K562 (cell line): ENCODE results near the gene LAPTM5. TPM values are rescaled to one million over a fixed set of nuclear protein-coding genes. Genes with fewer than 3 reads are reported as not detected.

ENCODE experiments used
- ASH1L ChIP-seq: fragments of 450-650 bp; IDR thresholded peaks from 2 replicates; pipeline ENCODE4 v1.6.1; 2018; ENCODE audit warnings: borderline replicate concordance, mild to moderate bottlenecking, low read depth; ENCODE audit not compliant: partially characterized antibody
- CBX3 ChIP-seq, 2 experiments: IDR thresholded peaks; 1 replicate in 1 of 2; 2 replicates in 1 of 2; pipeline ENCODE4 v1.6.1; 2012; ENCODE audit warnings: inconsistent platforms in 2 of 2, low read length in 2 of 2, borderline replicate concordance in 1 of 2, control low read depth in 1 of 2
- CC2D1A ChIP-seq: fragments of 450-650 bp; IDR thresholded peaks from 2 replicates; pipeline ENCODE4 v1.6.1; 2017; ENCODE audit warnings: mild to moderate bottlenecking
- FOXA3 ChIP-seq, 2 experiments: fragments of 450-650 bp in 1 of 2; sonication (generic) in 1 of 2; formaldehyde crosslinking; IDR thresholded peaks in 1 of 2; conservative IDR thresholded peaks in 1 of 2; 2 replicates each; pipeline versions ENCODE4 v1.4.0 to v1.8.0; 2020 to 2022; ENCODE audit warnings: mild to moderate bottlenecking in 2 of 2, missing genetic modification reagents in 1 of 2
- HCFC1 ChIP-seq: IDR thresholded peaks from 2 replicates; pipeline ENCODE4 v1.6.1; 2012; ENCODE audit warnings: low read depth, low read length, improper control_type of control experiment
- HNRNPL ChIP-seq: fragments of 200-400 bp; formaldehyde crosslinking; IDR thresholded peaks from 2 replicates; pipeline ENCODE4 v1.6.1; 2017; ENCODE audit warnings: low read depth, mild to moderate bottlenecking, low read length
- NCOA1 ChIP-seq: fragments of 450-650 bp; IDR thresholded peaks from 2 replicates; pipeline ENCODE4 v1.6.1; 2016; ENCODE audit warnings: low read depth
- NFE2 ChIP-seq: IDR thresholded peaks from 2 replicates; pipeline ENCODE4 v1.6.1; 2014; ENCODE audit warnings: antibody characterized with exemption, low read depth
- POLR2A ChIP-seq: fragments of 450-650 bp; conservative IDR thresholded peaks from 2 replicates; pipeline ENCODE4 v1.6.1; 2016
- TAF1 ChIP-seq: IDR thresholded peaks from 2 replicates; pipeline ENCODE4 v1.6.1; 2011; ENCODE audit warnings: mild to moderate bottlenecking, low read length, moderate library complexity; ENCODE audit not compliant: insufficient read depth, control insufficient read depth, severe bottlenecking; ENCODE audit errors: extremely low read depth
- TAL1 ChIP-seq: fragments of 450-650 bp; IDR thresholded peaks from 2 replicates; pipeline ENCODE4 v1.6.1; 2016; ENCODE audit warnings: mild to moderate bottlenecking
- TCF3 ChIP-seq: sonication (generic); formaldehyde crosslinking; IDR thresholded peaks from 2 replicates; pipeline ENCODE4 v1.4.0; 2020; ENCODE audit warnings: mild to moderate bottlenecking, missing genetic modification reagents
- TEAD4 ChIP-seq, 2 experiments: sonication (generic) in 1 of 2; formaldehyde crosslinking in 1 of 2; IDR thresholded peaks; 2 replicates each; pipeline versions ENCODE4 v1.6.1 to v1.8.0; 2012 to 2022; ENCODE audit warnings: borderline replicate concordance in 1 of 2, inconsistent platforms in 1 of 2, low read length in 1 of 2, mild to moderate bottlenecking in 1 of 2, missing genetic modification reagents in 1 of 2
- ZBTB17 ChIP-seq: fragments of 450-650 bp; formaldehyde crosslinking; IDR thresholded peaks from 2 replicates; pipeline ENCODE4 v1.4.0; 2020; ENCODE audit warnings: mild to moderate bottlenecking
- ZBTB7A ChIP-seq: IDR thresholded peaks from 2 replicates; pipeline ENCODE4 v1.6.1; 2011; ENCODE audit warnings: low read depth, mild to moderate bottlenecking, low read length, moderate library complexity, borderline replicate concordance; ENCODE audit not compliant: control insufficient read depth
- polyA plus RNA-seq, 8 experiments: library from polyadenylated mRNA; depleted of rRNA in 4 of 8; stranded (reverse) in 5 of 8; unstranded in 3 of 8; fragments of >200 nt; fragmentation: Nextera tagmentation in 2 of 8; fragmentation: Illumina TruSeq in 1 of 8; extraction: Ambion mirVana in 2 of 8; extraction: Trizol in 1 of 8; gene quantifications; 2 replicates each; pipeline versions ENCODE4 v1.2.1 to v1.2.3, GENCODE V29; 2011 to 2014; ENCODE audit warnings: inconsistent platforms in 1 of 8, missing spikeins in 1 of 8
- total RNA-seq, 7 experiments: library from RNA; depleted of rRNA in 6 of 7; stranded (reverse); fragments of >200 nt in 6 of 7; fragmentation: Illumina TruSeq in 2 of 7; extraction: Trizol in 2 of 7; gene quantifications; 2 replicates each; pipeline versions ENCODE4 v1.2.1 to v1.2.3, GENCODE V29; 2011 to 2021; ENCODE audit warnings: low replicate concordance in 1 of 7
- TF ChIP-seq, protein P1 (sequence below): fragments of 450-650 bp; IDR thresholded peaks from 2 replicates; pipeline ENCODE4 v1.7.1; 2018; ENCODE audit warnings: mild to moderate bottlenecking, low read depth; ENCODE audit not compliant: partially characterized antibody
- TF ChIP-seq, protein P2 (sequence below): fragments of 250-450 bp; sonication (Bioruptor Pico); IDR thresholded peaks from 2 replicates; pipeline ENCODE4 v1.5.0; 2022; ENCODE audit warnings: mild to moderate bottlenecking
- TF ChIP-seq, protein P3 (sequence below): fragments of 450-650 bp; IDR thresholded peaks from 2 replicates; pipeline ENCODE4 v1.6.1; 2017; ENCODE audit warnings: antibody characterized with exemption
- TF ChIP-seq, protein P4 (sequence below): fragments of 250-450 bp; sonication (Bioruptor Pico); IDR thresholded peaks from 2 replicates; pipeline ENCODE4 v1.5.1; 2021; ENCODE audit warnings: mild to moderate bottlenecking

The LAPTM5 gene
- total and polyA plus RNA-seq, 9 of the 15 experiments (the other 6 are each of a cell fraction or from before 2014, with no cell fraction given), result 2.4 to 47.3 (median 20.3) TPM

DNA sequence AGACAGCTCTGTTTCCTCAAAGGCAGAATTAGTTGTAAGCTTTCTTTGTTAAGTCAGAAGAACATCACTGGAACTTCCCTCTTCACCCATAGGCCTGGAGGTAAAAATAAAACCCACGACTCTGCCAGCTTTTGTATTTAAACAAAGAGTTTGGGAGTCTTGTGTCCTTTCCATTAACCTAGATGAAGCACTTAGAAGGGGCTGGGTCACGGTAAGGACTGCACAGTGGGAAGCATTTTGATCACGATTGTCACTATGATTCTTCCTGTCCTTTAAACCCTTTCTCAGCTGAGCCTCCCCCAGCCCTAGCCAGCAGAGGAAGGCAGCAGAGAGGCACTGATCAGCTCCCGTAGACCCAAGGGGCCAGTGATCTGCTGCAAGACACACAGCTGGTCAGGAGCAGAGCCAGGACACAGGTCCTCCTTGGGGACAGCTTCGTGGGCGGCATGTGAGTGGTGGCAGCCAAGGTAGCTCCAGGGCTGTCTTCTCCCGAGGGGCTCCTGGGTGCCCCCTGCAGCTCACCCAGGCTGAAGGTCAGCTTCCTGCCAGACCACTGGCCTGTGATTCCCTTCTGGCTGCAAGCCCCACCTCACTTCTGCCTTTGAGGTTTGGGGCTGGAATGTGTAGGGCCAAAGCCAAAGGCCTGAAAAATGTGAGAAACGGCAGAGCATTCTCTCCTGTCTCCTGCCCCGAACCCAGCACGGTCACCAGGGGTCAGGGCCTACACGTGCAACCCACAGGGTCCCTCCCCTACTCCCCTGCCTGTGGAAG is 4.0 kb upstream of the LAPTM5 start (continued):
- TF ChIP-seq POLR2A (0 out of 2 replicates have a peak, but pooled peaks have one; percentile 21), TAL1 (no peak), NFE2 (no peak), NCOA1 (no peak), CC2D1A (peak; percentile 15; the same call in 1 of the 2 replicates), TEAD4 (IDR thresholded peaks at IDR 0.05; ENCODE audit: low read length) (peak; percentile 23; the same call in 1 of the 2 replicates), TEAD4 (CRISPR knock-in tag; IDR thresholded peaks at IDR 0.05; ENCODE audit: borderline replicate concordance) (no peak), FOXA3 (CRISPR knock-in tag; conservative IDR thresholded peaks at IDR 0.05 in 1 of 2, IDR thresholded peaks at IDR 0.05 in 1 of 2) (no peak), ZBTB7A (peak; percentile 63; the same call in 1 of the 2 replicates), TAF1 (peak; percentile 33), ZBTB17 (CRISPR knock-in tag) (peak; percentile 88), ASH1L (no peak), TCF3 (CRISPR knock-in tag) (no peak), CBX3 (IDR thresholded peaks at IDR 0.05; ENCODE audit: borderline replicate concordance in 1 of 2, low read length in 2 of 2) (peak in 1 of 2 experiments; percentile 27; a peak in 1 of 3 replicates), HNRNPL (no peak), HCFC1 (0 out of 2 replicates have a peak, but pooled peaks have one; percentile 16)
- TF ChIP-seq, protein P1, sequence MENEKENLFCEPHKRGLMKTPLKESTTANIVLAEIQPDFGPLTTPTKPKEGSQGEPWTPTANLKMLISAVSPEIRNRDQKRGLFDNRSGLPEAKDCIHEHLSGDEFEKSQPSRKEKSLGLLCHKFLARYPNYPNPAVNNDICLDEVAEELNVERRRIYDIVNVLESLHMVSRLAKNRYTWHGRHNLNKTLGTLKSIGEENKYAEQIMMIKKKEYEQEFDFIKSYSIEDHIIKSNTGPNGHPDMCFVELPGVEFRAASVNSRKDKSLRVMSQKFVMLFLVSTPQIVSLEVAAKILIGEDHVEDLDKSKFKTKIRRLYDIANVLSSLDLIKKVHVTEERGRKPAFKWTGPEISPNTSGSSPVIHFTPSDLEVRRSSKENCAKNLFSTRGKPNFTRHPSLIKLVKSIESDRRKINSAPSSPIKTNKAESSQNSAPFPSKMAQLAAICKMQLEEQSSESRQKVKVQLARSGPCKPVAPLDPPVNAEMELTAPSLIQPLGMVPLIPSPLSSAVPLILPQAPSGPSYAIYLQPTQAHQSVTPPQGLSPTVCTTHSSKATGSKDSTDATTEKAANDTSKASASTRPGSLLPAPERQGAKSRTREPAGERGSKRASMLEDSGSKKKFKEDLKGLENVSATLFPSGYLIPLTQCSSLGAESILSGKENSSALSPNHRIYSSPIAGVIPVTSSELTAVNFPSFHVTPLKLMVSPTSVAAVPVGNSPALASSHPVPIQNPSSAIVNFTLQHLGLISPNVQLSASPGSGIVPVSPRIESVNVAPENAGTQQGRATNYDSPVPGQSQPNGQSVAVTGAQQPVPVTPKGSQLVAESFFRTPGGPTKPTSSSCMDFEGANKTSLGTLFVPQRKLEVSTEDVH, result no peak
- TF ChIP-seq, protein P2, sequence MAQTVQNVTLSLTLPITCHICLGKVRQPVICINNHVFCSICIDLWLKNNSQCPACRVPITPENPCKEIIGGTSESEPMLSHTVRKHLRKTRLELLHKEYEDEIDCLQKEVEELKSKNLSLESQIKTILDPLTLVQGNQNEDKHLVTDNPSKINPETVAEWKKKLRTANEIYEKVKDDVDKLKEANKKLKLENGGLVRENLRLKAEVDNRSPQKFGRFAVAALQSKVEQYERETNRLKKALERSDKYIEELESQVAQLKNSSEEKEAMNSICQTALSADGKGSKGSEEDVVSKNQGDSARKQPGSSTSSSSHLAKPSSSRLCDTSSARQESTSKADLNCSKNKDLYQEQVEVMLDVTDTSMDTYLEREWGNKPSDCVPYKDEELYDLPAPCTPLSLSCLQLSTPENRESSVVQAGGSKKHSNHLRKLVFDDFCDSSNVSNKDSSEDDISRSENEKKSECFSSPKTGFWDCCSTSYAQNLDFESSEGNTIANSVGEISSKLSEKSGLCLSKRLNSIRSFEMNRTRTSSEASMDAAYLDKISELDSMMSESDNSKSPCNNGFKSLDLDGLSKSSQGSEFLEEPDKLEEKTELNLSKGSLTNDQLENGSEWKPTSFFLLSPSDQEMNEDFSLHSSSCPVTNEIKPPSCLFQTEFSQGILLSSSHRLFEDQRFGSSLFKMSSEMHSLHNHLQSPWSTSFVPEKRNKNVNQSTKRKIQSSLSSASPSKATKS (CRISPR knock-in tag), result no peak
- TF ChIP-seq, protein P3, sequence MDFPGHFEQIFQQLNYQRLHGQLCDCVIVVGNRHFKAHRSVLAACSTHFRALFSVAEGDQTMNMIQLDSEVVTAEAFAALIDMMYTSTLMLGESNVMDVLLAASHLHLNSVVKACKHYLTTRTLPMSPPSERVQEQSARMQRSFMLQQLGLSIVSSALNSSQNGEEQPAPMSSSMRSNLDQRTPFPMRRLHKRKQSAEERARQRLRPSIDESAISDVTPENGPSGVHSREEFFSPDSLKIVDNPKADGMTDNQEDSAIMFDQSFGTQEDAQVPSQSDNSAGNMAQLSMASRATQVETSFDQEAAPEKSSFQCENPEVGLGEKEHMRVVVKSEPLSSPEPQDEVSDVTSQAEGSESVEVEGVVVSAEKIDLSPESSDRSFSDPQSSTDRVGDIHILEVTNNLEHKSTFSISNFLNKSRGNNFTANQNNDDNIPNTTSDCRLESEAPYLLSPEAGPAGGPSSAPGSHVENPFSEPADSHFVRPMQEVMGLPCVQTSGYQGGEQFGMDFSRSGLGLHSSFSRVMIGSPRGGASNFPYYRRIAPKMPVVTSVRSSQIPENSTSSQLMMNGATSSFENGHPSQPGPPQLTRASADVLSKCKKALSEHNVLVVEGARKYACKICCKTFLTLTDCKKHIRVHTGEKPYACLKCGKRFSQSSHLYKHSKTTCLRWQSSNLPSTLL, result no peak
- TF ChIP-seq, protein P4, sequence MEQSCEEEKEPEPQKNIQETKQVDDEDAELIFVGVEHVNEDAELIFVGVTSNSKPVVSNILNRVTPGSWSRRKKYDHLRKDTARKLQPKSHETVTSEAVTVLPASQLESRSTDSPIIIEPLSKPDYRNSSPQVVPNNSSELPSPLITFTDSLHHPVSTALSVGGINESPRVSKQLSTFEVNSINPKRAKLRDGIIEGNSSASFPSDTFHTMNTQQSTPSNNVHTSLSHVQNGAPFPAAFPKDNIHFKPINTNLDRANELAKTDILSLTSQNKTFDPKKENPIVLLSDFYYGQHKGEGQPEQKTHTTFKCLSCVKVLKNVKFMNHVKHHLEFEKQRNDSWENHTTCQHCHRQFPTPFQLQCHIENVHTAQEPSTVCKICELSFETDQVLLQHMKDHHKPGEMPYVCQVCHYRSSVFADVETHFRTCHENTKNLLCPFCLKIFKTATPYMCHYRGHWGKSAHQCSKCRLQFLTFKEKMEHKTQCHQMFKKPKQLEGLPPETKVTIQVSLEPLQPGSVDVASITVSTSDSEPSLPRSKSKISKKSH (CRISPR knock-in tag), result no peak
